ENCODE results near the gene RAPGEF2. TPM values are rescaled to one million over a fixed set of nuclear protein-coding genes. Genes with fewer than 3 reads are reported as not detected.

Gene RAPGEF2
- total and polyA plus RNA-seq, 9 of the 15 experiments (the other 6 are each of a cell fraction or from before 2014, with no cell fraction given) = 3.1 to 32.6 (median 23.1) TPM

- no peak for TF ChIP-seq ZNF212 (CRISPR knock-in tag; IDR thresholded peaks at IDR 0.05)
- TF ChIP-seq GATAD2B (IDR thresholded peaks at IDR 0.05; ENCODE audit: borderline replicate concordance) = no peak
- no peak for TF ChIP-seq NKRF (IDR thresholded peaks at IDR 0.05; ENCODE audit: borderline replicate concordance)
- no peak for TF ChIP-seq FOXK1 (CRISPR knock-in tag; IDR thresholded peaks at IDR 0.05; ENCODE audit: borderline replicate concordance)
- no peak for TF ChIP-seq ZNF79 (CRISPR knock-in tag; IDR thresholded peaks at IDR 0.05; ENCODE audit: low read depth)
- TF ChIP-seq STAT5B (CRISPR knock-in tag; IDR thresholded peaks at IDR 0.05) = no peak
- TF ChIP-seq NR1H2 (CRISPR knock-in tag; IDR thresholded peaks at IDR 0.05) = no peak
- no peak for TF ChIP-seq FOXJ3 (CRISPR knock-in tag; IDR thresholded peaks at IDR 0.05)
- TF ChIP-seq POLR2B (IDR thresholded peaks at IDR 0.05; ENCODE audit: low read depth, partially characterized antibody) = no peak
- TF ChIP-seq KLF10 (CRISPR knock-in tag; IDR thresholded peaks at IDR 0.05) = no peak
- TF ChIP-seq CCAR2 (IDR thresholded peaks at IDR 0.05; ENCODE audit: low read depth, low read length) = no peak
- no peak for TF ChIP-seq CREM (IDR thresholded peaks at IDR 0.05; ENCODE audit: low read depth)
- TF ChIP-seq SIRT6 (IDR thresholded peaks at IDR 0.05; ENCODE audit: low read depth, low read length) = no peak
- no peak for TF ChIP-seq TRIM25 (IDR thresholded peaks at IDR 0.05; ENCODE audit: borderline replicate concordance)
- no peak for TF ChIP-seq ILF3 (IDR thresholded peaks at IDR 0.05; ENCODE audit: borderline replicate concordance)
- TF ChIP-seq CC2D1A (IDR thresholded peaks at IDR 0.05) = no peak
- FAIRE-seq = no peak
- no peak overlapping the region for H3K4me3 ChIP-seq
- intact Hi-C loops (cut with micrococcal nuclease) = no loop called here
- no peaks in the 10 kb centered on the region for H3K36me3 ChIP-seq (ENCODE audit: control insufficient read depth, insufficient read depth, low read length)
- no peak for ATAC-seq
- ChIA-PET CTCF (ENCODE audit: low intra/inter-chr PET ratio) (no interaction called here), POLR2A (no interaction called here)
- H3K27ac ChIP-seq (ENCODE audit: extremely low read depth, low read depth, low read length) = no peak overlapping the region
- H3K9me3 ChIP-seq (replicated peaks; ENCODE audit: control insufficient read depth, insufficient read depth, low read depth, low read length) = no peaks in the 10 kb centered on the region
- in situ Hi-C loops (cut with MboI) = no loop called here
- BruUV-seq (replicated peaks) = no TSS peak
- H3K27me3 ChIP-seq (ENCODE audit: control insufficient read depth in 2 of 2, insufficient read depth in 2 of 2, low read length in 2 of 2) = no peaks in the 10 kb centered on the region
- H3K9me1 ChIP-seq (ENCODE audit: control insufficient read depth, insufficient read depth, low read length) = no peaks in the 10 kb centered on the region
- no peaks in the 10 kb centered on the region for H3K79me2 ChIP-seq (ENCODE audit: control insufficient read depth, insufficient read depth, low read length)
- H3K9ac ChIP-seq (ENCODE audit: insufficient read depth in 1 of 2, low read depth in 2 of 2, low read length in 2 of 2) = no peak overlapping the region
- H3K4me1 ChIP-seq (replicated peaks in 1 of 2; ENCODE audit: control insufficient read depth in 2 of 2, insufficient read depth in 2 of 2, low read length in 2 of 2) = peaks cover 0 to 12% of the 10 kb centered on the region in 2 experiments; a peak in 3 of 5 replicates
- DNase-seq (ENCODE audit: extremely low read depth in 1 of 4, low spot score in 3 of 4) = no peak
- H4K20me1 ChIP-seq (replicated peaks; ENCODE audit: control insufficient read depth, insufficient read depth, low read length) = no peaks in the 10 kb centered on the region
- no peak overlapping the region for H2AFZ ChIP-seq (ENCODE audit: low read depth, low read length)
- WGBS (ENCODE audit: insufficient coverage, low coverage, missing lambda C conversion rate) = 24% methylated on average over 1 of the region's 1 CpG
- H3K4me2 ChIP-seq (ENCODE audit: insufficient read depth, low read length) = no peak overlapping the region
Observed at GRCh38 chr4:159097144-159097543, 5.7 kb upstream of the RAPGEF2 start.
